Lower leg skin (tissue), 4 donors: ENCODE data around the gene SNTA1. TPM values are rescaled to one million over a fixed set of nuclear protein-coding genes. Genes with fewer than 3 reads are reported as not detected.
"Not testable (repeated sequence)": the region's sequence is repeated elsewhere in the genome, so short reads cannot be mapped to it uniquely, and the experiment has no call there.

Source experiments
- DNase-seq, 2 donors: peaks; one replicate each; pipeline ENCODE4 v3.0.0-alpha.2; 2019; ENCODE audit warnings: low spot score in 2 of 2
- H3K4me3 ChIP-seq: fragments of 200-600 bp; sonication (generic); 2 replicates; pipeline ENCODE4 v1.5.1; 2017; ENCODE audit warnings: mild to moderate bottlenecking, low read depth; ENCODE audit not compliant: poor library complexity, severe bottlenecking
- POLR2A ChIP-seq, 2 donors: fragments of 450-650 bp; IDR thresholded peaks; one replicate each; pipeline ENCODE4 v1.6.1; 2016 to 2017; ENCODE audit warnings: antibody characterized with exemption in 2 of 2, mild to moderate bottlenecking in 1 of 2, moderate library complexity in 1 of 2
- WGBS, 2 donors: methylation state at CpG; one replicate each; pipeline ENCODE4 v1.1.5; 2018; 5-methylcytosine and 5-hydroxymethylcytosine counted together
- intact Hi-C: fragments of 100-400 bp; cut with DNase I; formaldehyde crosslinking; loops from one replicate; pipeline ENCODE4 v1.15.0; 2023; ENCODE audit warnings: low total_unique reads
- total RNA-seq, 4 donors: library from RNA; depleted of rRNA; stranded (reverse); fragments of >200 nt; gene quantifications; one replicate each; pipeline ENCODE4 v1.1.0, GENCODE V29; 2016
- TF ChIP-seq, protein P1 (sequence below), 3 donors: fragments of 450-650 bp; IDR thresholded peaks; one replicate each; pipeline ENCODE4 v1.5.1; 2016; ENCODE audit warnings: antibody characterized with exemption in 3 of 3, mild to moderate bottlenecking in 3 of 3, moderate library complexity in 2 of 3

The SNTA1 gene
- total RNA-seq, 4 donors from 2014 or later = 13.0 to 22.6 (median 17.8) TPM

DNA sequence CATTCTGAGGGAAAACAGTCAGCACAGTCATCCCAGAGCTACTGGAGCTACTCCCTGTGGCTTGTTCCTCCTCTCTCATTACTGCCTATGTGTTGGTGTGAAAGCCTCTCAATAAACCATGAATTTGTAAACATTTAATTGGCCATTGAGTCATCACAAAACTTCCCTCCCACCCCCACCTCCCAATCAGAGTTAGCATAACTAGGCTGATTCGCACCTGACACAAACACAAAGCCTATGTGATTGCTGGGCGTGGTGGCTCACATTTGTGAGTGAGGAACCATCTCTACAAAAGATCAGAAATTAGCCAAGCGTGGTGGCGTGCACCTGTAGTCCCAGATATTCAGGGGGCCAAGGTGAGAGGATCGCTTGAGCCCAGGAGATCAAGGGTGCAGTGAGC is 17.1 kb upstream of the SNTA1 start:
- H3K4me3 ChIP-seq = no peak overlapping the region
- TF ChIP-seq, protein P1, sequence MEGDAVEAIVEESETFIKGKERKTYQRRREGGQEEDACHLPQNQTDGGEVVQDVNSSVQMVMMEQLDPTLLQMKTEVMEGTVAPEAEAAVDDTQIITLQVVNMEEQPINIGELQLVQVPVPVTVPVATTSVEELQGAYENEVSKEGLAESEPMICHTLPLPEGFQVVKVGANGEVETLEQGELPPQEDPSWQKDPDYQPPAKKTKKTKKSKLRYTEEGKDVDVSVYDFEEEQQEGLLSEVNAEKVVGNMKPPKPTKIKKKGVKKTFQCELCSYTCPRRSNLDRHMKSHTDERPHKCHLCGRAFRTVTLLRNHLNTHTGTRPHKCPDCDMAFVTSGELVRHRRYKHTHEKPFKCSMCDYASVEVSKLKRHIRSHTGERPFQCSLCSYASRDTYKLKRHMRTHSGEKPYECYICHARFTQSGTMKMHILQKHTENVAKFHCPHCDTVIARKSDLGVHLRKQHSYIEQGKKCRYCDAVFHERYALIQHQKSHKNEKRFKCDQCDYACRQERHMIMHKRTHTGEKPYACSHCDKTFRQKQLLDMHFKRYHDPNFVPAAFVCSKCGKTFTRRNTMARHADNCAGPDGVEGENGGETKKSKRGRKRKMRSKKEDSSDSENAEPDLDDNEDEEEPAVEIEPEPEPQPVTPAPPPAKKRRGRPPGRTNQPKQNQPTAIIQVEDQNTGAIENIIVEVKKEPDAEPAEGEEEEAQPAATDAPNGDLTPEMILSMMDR (IDR thresholded peaks at IDR 0.05) = no peak
- intact Hi-C loops = loop anchor here (5.0 kb wide), 1 partner anchor 202 kb away; the partner anchor contains the start of gene C20orf144
- 94 to 97% methylated on average over 5 of the region's 5 CpGs for WGBS, 2 donors
- DNase-seq = no peak

DNA sequence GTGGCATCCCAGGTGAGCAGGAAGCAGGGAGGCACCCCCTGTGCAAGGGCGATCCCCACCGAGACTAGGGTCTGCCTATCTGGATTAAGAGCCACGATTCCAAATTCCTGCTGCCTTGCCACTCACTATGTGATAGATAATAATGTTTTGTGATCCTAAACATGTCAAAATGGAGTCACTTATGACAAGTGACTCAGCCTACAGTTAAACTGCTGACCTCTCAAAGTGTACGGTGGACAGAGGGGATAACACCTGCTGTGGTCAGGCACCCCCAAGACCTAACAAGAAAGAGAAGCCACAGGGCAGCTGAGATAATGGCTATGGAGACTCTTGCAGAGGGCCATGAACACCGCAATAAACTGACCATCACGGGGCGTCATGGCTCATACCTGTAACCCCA is 16.0 kb upstream of the SNTA1 start:
- no peak overlapping the region for H3K4me3 ChIP-seq
- WGBS, 2 donors = 86% methylated on average over 7 of the region's 7 CpGs
- TF ChIP-seq, protein P1 (IDR thresholded peaks at IDR 0.05) = no peak
- no peak for TF ChIP-seq POLR2A (IDR thresholded peaks at IDR 0.05)
- no peak for DNase-seq
- intact Hi-C loops = no loop called here

DNA sequence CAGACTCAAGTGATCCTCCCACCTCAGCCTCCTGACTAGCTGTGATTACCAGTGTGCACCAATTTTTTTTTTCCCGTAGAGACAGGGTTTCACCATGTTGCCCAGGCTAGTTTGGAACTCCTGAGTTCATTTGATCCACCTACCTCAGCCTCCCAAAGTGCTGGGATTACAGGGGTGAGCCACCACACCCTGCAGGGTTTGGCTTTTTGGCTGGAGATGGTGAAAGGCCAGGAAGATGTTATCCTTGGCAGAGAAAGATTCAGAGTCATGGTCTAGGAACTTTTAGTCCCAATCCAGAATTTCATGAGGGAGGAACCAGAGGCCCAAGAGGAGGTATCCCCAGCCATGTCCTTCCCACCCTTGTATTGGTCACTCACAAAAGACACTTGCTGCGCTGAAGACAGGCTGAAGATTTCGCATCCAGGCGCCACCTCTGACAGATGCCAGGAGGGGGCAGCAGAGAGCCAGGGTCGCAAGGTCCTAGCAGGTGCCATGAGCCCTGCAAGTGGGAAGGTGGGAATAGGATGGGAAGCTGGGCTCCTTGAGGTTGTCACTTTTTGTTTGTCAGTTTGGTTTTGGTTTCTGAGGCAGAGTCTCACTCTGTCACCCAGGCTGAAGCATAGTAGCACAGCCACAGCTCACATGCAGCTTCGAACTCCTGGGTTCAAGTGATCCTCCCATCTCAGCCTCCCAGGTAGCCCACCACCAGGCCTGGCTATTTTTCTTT is 13.5 kb upstream of the SNTA1 start:
- H3K4me3 ChIP-seq, intact Hi-C loops: not testable (repeated sequence)
- peak; percentile 78 to 97 for DNase-seq
- TF ChIP-seq, protein P1 (IDR thresholded peaks at IDR 0.05) = peak in 1 of 3 donors; percentile 95
- WGBS, 2 donors = 19 to 21% methylated on average over 5 of the region's 6 CpGs

DNA sequence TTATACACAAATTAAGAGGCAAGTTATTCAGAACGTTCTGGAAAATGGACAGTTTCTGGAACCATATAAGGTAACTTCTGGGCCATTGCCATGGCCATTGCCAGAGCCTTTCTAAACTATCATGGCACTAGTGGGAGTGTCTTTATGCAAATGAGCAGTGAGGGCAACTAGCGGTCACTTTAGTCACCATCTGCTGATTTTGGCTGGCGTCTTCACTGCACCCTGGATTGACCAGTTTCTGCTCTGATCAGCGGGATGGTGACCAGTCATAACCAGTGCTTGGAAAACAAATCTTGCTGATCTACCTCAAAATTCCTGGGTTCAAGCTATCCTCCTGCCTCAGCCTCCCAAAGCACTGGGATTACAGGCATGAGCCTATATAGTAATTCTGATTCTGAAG is 7.3 kb upstream of the SNTA1 start:
- no peak for DNase-seq
- TF ChIP-seq, protein P1 (IDR thresholded peaks at IDR 0.05) = no peak
- TF ChIP-seq POLR2A (IDR thresholded peaks at IDR 0.05) = no peak
- WGBS, 2 donors = 64 to 83% methylated on average over 4 of the region's 4 CpGs
- no peak overlapping the region for H3K4me3 ChIP-seq
- intact Hi-C loops = no loop called here

DNA sequence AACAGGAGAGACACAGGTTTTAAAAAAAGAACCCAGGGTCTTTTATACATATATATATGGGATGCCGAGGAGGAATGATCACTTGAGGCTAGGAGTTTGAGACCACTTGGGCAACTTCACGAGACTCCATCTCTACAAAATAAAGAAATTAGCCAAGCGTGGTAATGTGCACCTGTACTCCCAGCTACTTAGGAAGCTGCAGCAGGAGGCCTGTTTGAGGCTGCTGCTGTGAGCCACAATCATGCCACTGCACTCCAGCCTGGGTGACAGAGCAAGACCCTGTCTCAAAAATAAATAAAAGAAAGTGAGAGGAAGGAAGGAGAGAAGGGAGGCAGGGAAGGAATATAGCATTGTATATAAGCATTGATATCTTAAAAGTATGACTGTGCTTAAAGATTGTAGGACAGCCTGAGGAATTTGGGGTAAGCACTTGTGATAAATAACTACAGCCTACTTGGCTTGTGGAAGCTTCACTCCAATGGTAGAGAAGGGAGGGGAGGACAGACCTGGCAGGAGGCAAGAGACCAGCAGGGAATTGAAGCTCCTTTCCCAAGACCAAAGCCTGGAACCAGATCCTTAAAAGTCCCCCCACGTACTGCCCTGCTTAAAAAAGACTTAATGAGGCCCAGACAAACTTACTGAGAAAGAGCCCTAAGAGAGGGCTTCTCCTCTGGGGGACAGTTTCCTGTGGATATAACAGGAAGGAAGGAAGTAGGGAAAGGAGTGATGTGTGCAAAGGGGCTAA is 2.5 kb upstream of the SNTA1 start:
- intact Hi-C loops = no loop called here
- WGBS, 2 donors = 85 to 90% methylated on average over 4 of the region's 4 CpGs

More for the DNA sequence above, 2.5 kb upstream of the SNTA1 start:
- no peak for DNase-seq
- TF ChIP-seq POLR2A (IDR thresholded peaks at IDR 0.05) = no peak
- TF ChIP-seq, protein P1 (IDR thresholded peaks at IDR 0.05) = no peak
- H3K4me3 ChIP-seq = no peak overlapping the region
